K562 (cell line): ENCODE measurements around the gene GNRHR. TPM values are rescaled to one million over a fixed set of nuclear protein-coding genes. Genes with fewer than 3 reads are reported as not detected.

Experiments used
- BRD9 ChIP-seq: fragments of 450-650 bp; IDR thresholded peaks from 2 replicates; pipeline ENCODE4 v1.6.1; 2018; ENCODE audit warnings: low read depth; ENCODE audit not compliant: partially characterized antibody
- CREB1 ChIP-seq, 2 experiments: sonication (generic) in 1 of 2; formaldehyde crosslinking in 1 of 2; IDR thresholded peaks; 2 replicates each; pipeline versions ENCODE4 v1.6.1 to v1.8.0; 2012 to 2022; ENCODE audit warnings: inconsistent platforms in 1 of 2, mild to moderate bottlenecking in 1 of 2, missing genetic modification reagents in 1 of 2, moderate library complexity in 1 of 2
- E2F3 ChIP-seq: fragments of 250-450 bp; sonication (Bioruptor Pico); IDR thresholded peaks from 2 replicates; pipeline ENCODE4 v1.4.0; 2020; ENCODE audit warnings: mild to moderate bottlenecking
- EGR1 ChIP-seq: fragments of 450-650 bp; conservative IDR thresholded peaks from 2 replicates; pipeline ENCODE4 v1.6.1; 2017; ENCODE audit warnings: mild to moderate bottlenecking
- ESRRB ChIP-seq: fragments of 250-450 bp; sonication (Bioruptor Pico); IDR thresholded peaks from 2 replicates; pipeline ENCODE4 v1.5.0; 2020; ENCODE audit warnings: mild to moderate bottlenecking, moderate library complexity, borderline replicate concordance
- GATAD2A ChIP-seq: fragments of 450-650 bp; IDR thresholded peaks from 2 replicates; pipeline ENCODE4 v1.6.1; 2017
- MEF2A ChIP-seq: IDR thresholded peaks from 2 replicates; pipeline ENCODE4 v1.6.1; 2011; ENCODE audit warnings: low read depth, mild to moderate bottlenecking, low read length, moderate library complexity; ENCODE audit not compliant: control insufficient read depth
- MYC ChIP-seq, 2 experiments: fragments of 250-450 bp in 1 of 2; sonication (Bioruptor Pico) in 1 of 2; IDR thresholded peaks; 2 replicates each; pipeline versions ENCODE4 v1.5.1 to v1.6.1; 2012 to 2021; ENCODE audit warnings: low read depth in 2 of 2, borderline replicate concordance in 1 of 2, improper control_type of control experiment in 1 of 2, low read length in 1 of 2, mild to moderate bottlenecking in 1 of 2, moderate library complexity in 1 of 2
- PYGO2 ChIP-seq: fragments of 450-650 bp; IDR thresholded peaks from 2 replicates; pipeline ENCODE4 v1.6.1; 2016; ENCODE audit warnings: mild to moderate bottlenecking, missing genetic modification characterization, moderate library complexity, missing compliant biosample characterization
- RBBP5 ChIP-seq: fragments of 200-600 bp; sonication (generic); IDR thresholded peaks from 2 replicates; pipeline ENCODE4 v1.6.1; 2012; ENCODE audit warnings: borderline replicate concordance, mild to moderate bottlenecking, low read length, control low read depth, inconsistent platforms; ENCODE audit not compliant: insufficient read depth, poor library complexity, severe bottlenecking
- SAP30 ChIP-seq: fragments of 200-600 bp; sonication (generic); IDR thresholded peaks from 2 replicates; pipeline ENCODE4 v1.6.1; 2012; ENCODE audit warnings: borderline replicate concordance, low read depth, mild to moderate bottlenecking, moderate library complexity, low read length, control low read depth, inconsistent platforms; ENCODE audit not compliant: insufficient read depth, poor library complexity, severe bottlenecking
- SUPT5H ChIP-seq: fragments of 450-650 bp; IDR thresholded peaks from 2 replicates; pipeline ENCODE4 v1.6.1; 2016
- ZKSCAN3 ChIP-seq: fragments of 250-450 bp; sonication (Bioruptor Pico); IDR thresholded peaks from 2 replicates; pipeline ENCODE4 v1.4.0; 2020
- ZNF274 ChIP-seq: IDR thresholded peaks from 2 replicates; pipeline ENCODE4 v1.6.1; 2011; ENCODE audit warnings: low read depth, mild to moderate bottlenecking, low read length, moderate library complexity, borderline replicate concordance
- ZNF324 ChIP-seq: fragments of 250-450 bp; sonication (Bioruptor Pico); IDR thresholded peaks from 2 replicates; pipeline ENCODE4 v1.4.0; 2020; ENCODE audit warnings: mild to moderate bottlenecking
- ZNF766 ChIP-seq: fragments of 200-800 bp; sonication (Bioruptor generic); conservative IDR thresholded peaks from 2 replicates; pipeline ENCODE4 v1.6.1; 2016; ENCODE audit warnings: missing genetic modification characterization, missing compliant biosample characterization
- polyA plus RNA-seq, 8 experiments: library from polyadenylated mRNA; depleted of rRNA in 4 of 8; stranded (reverse) in 5 of 8; unstranded in 3 of 8; fragments of >200 nt; fragmentation: Nextera tagmentation in 2 of 8; fragmentation: Illumina TruSeq in 1 of 8; extraction: Ambion mirVana in 2 of 8; extraction: Trizol in 1 of 8; gene quantifications; 2 replicates each; pipeline versions ENCODE4 v1.2.1 to v1.2.3, GENCODE V29; 2011 to 2014; ENCODE audit warnings: inconsistent platforms in 1 of 8, missing spikeins in 1 of 8
- total RNA-seq, 7 experiments: library from RNA; depleted of rRNA in 6 of 7; stranded (reverse); fragments of >200 nt in 6 of 7; fragmentation: Illumina TruSeq in 2 of 7; extraction: Trizol in 2 of 7; gene quantifications; 2 replicates each; pipeline versions ENCODE4 v1.2.1 to v1.2.3, GENCODE V29; 2011 to 2021; ENCODE audit warnings: low replicate concordance in 1 of 7
- TF ChIP-seq, protein P1 (sequence below): fragments of 450-650 bp; IDR thresholded peaks from 2 replicates; pipeline ENCODE4 v1.6.1; 2016; ENCODE audit warnings: antibody characterized with exemption
- TF ChIP-seq, protein P2 (sequence below): sonication (generic); formaldehyde crosslinking; IDR thresholded peaks from 2 replicates; pipeline ENCODE4 v1.8.0; 2022; ENCODE audit warnings: missing genetic modification reagents, mild to moderate bottlenecking, moderate library complexity, borderline replicate concordance
- TF ChIP-seq, protein P3 (sequence below): IDR thresholded peaks from 2 replicates; pipeline ENCODE4 v1.6.1; 2011; ENCODE audit warnings: borderline replicate concordance, low read depth, mild to moderate bottlenecking, moderate library complexity, low read length; ENCODE audit not compliant: insufficient read depth, poor library complexity, severe bottlenecking
- TF ChIP-seq, protein P4 (sequence below): fragments of 250-450 bp; sonication (Bioruptor Pico); IDR thresholded peaks from 2 replicates; pipeline ENCODE4 v1.8.0; 2022; ENCODE audit warnings: moderate library complexity, mild to moderate bottlenecking, inconsistent platforms

GNRHR gene
- total and polyA plus RNA-seq, 9 of the 15 experiments (the other 6 are each of a cell fraction or from before 2014, with no cell fraction given) = 0.06 to 0.13 TPM; not detected in 7

DNA sequence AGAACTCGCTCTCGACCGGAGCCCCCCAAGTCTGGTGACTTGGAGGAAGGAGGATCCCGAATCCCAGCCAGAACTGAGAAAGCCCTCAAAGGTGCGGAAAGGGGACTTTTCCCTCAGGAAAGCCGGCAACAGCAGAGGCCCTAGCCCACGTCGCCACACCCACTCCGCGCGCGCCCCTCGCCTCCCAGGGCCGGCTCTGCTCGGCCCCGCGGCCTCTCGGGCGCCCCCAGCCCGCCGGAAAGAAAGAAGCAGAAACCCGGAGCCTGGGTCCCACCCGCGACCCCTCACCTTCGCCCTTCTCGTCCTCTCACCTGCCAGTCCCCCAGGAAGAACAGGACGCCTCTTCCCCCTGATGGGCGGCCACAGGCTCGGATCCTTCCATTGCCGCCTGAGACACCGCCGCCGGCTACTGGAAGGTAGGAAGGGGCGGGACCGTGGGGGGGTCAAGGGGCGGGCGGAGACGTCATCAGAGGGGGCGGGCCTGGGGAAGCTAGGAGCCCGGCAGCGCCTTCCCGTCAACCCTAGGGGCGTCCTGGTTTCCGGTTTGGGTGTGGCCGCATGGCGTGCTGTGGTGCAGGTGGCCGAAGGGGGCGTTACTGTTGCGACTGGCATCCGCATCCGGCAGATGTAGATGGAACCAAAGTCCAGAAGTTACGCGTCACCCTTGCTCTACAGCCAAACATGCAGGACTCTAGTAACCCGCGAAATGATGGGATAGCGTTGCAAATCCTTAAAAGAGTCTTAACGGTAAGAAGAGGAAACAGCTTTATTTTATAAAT is 53.3 kb downstream of the GNRHR start, which contains the start of gene UBA6 (continued):
- TF ChIP-seq, protein P1, sequence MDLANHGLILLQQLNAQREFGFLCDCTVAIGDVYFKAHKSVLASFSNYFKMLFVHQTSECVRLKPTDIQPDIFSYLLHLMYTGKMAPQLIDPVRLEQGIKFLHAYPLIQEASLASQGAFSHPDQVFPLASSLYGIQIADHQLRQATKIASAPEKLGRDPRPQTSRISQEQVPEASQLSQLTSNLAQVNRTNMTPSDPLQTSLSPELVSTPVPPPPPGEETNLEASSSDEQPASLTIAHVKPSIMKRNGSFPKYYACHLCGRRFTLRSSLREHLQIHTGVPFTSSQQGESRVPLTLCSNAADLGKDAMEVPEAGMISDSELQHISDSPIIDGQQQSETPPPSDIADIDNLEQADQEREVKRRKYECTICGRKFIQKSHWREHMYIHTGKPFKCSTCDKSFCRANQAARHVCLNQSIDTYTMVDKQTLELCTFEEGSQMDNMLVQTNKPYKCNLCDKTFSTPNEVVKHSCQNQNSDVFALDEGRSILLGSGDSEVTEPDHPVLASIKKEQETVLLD = 0 out of 2 replicates have a peak, but pooled peaks have one; percentile 17
- TF ChIP-seq ESRRB (no peak), GATAD2A (peak; percentile 78; the same call in 1 of the 2 replicates), CREB1 (IDR thresholded peaks at IDR 0.05) (peak; percentile 83), CREB1 (CRISPR knock-in tag; IDR thresholded peaks at IDR 0.05) (peak; percentile 83), ZNF274 (no peak), SUPT5H (peak; percentile 87), PYGO2 (tag) (no peak), RBBP5 (peak; percentile 59), E2F3 (CRISPR knock-in tag) (0 out of 2 replicates have a peak, but pooled peaks have one; percentile 54), BRD9 (no peak), SAP30 (peak; percentile 72), ZNF766 (CRISPR knock-in tag) (peak; percentile 70), MYC (IDR thresholded peaks at IDR 0.05; ENCODE audit: low read depth, low read length) (peak; percentile 98), MYC (CRISPR knock-in tag; IDR thresholded peaks at IDR 0.05; ENCODE audit: borderline replicate concordance, low read depth) (no peak), EGR1 (peak; percentile 26; the same call in 1 of the 2 replicates), ZKSCAN3 (CRISPR knock-in tag) (no peak), MEF2A (0 out of 2 replicates have a peak, but pooled peaks have one; percentile 20), ZNF324 (CRISPR knock-in tag) (no peak)
- TF ChIP-seq, protein P2, sequence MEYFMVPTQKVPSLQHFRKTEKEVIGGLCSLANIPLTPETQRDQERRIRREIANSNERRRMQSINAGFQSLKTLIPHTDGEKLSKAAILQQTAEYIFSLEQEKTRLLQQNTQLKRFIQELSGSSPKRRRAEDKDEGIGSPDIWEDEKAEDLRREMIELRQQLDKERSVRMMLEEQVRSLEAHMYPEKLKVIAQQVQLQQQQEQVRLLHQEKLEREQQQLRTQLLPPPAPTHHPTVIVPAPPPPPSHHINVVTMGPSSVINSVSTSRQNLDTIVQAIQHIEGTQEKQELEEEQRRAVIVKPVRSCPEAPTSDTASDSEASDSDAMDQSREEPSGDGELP (CRISPR knock-in tag) = peak; percentile 93
- TF ChIP-seq, protein P3, sequence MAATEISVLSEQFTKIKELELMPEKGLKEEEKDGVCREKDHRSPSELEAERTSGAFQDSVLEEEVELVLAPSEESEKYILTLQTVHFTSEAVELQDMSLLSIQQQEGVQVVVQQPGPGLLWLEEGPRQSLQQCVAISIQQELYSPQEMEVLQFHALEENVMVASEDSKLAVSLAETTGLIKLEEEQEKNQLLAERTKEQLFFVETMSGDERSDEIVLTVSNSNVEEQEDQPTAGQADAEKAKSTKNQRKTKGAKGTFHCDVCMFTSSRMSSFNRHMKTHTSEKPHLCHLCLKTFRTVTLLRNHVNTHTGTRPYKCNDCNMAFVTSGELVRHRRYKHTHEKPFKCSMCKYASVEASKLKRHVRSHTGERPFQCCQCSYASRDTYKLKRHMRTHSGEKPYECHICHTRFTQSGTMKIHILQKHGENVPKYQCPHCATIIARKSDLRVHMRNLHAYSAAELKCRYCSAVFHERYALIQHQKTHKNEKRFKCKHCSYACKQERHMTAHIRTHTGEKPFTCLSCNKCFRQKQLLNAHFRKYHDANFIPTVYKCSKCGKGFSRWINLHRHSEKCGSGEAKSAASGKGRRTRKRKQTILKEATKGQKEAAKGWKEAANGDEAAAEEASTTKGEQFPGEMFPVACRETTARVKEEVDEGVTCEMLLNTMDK = peak; percentile 71
- TF ChIP-seq, protein P4, sequence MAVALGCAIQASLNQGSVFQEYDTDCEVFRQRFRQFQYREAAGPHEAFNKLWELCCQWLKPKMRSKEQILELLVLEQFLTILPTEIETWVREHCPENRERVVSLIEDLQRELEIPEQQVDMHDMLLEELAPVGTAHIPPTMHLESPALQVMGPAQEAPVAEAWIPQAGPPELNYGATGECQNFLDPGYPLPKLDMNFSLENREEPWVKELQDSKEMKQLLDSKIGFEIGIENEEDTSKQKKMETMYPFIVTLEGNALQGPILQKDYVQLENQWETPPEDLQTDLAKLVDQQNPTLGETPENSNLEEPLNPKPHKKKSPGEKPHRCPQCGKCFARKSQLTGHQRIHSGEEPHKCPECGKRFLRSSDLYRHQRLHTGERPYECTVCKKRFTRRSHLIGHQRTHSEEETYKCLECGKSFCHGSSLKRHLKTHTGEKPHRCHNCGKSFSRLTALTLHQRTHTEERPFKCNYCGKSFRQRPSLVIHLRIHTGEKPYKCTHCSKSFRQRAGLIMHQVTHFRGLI = no peak
